Measurements from ENCODE around the gene OSBPL2.

Gene OSBPL2

GRCh38 chr20:62195075-62195405 lies 43.3 kb upstream of the OSBPL2 start:
- Mint-ChIP-seq H3K27ac (no peak overlapping the region), H3K4me3 (no peak overlapping the region), H3K9me3 (no peaks in the 10 kb centered on the region), H3K4me1 (no peaks in the 10 kb centered on the region), H3K36me3 (ENCODE audit: low read depth) (peaks cover 29% of the 10 kb centered on the region), H3K27me3 (ENCODE audit: low read depth) (no peaks in the 10 kb centered on the region)
- no peak for TF ChIP-seq CTCF (IDR thresholded peaks at IDR 0.05; ENCODE audit: unreplicated experiment in 3 of 3)

GRCh38 chr20:62195736-62196135 lies 42.6 kb upstream of the OSBPL2 start:
- no peak for TF ChIP-seq CTCF (IDR thresholded peaks at IDR 0.05; ENCODE audit: unreplicated experiment in 3 of 3)
- Mint-ChIP-seq H3K27me3 (ENCODE audit: low read depth) (no peaks in the 10 kb centered on the region), H3K4me1 (no peaks in the 10 kb centered on the region), H3K9me3 (no peaks in the 10 kb centered on the region), H3K4me3 (no peak overlapping the region), H3K36me3 (ENCODE audit: low read depth) (peaks cover 29% of the 10 kb centered on the region), H3K27ac (no peak overlapping the region)

- no peak overlapping the region for H3K4me3 Mint-ChIP-seq
- no peaks in the 10 kb centered on the region for H3K9me3 Mint-ChIP-seq
- TF ChIP-seq CTCF (IDR thresholded peaks at IDR 0.05; ENCODE audit: unreplicated experiment in 3 of 3) = no peak
- no peak overlapping the region for H3K27ac Mint-ChIP-seq
- H3K4me1 Mint-ChIP-seq = no peaks in the 10 kb centered on the region
- H3K36me3 Mint-ChIP-seq (ENCODE audit: low read depth) = peaks cover 30% of the 10 kb centered on the region
- H3K27me3 Mint-ChIP-seq (ENCODE audit: low read depth) = no peaks in the 10 kb centered on the region
Measured at GRCh38 chr20:62196286-62196685, 42.0 kb upstream of the OSBPL2 start.

GRCh38 chr20:62197311-62197710 lies 41.0 kb upstream of the OSBPL2 start:
- H3K27ac Mint-ChIP-seq = no peak overlapping the region
- no peaks in the 10 kb centered on the region for H3K9me3 Mint-ChIP-seq
- peaks cover 5% of the 10 kb centered on the region for H3K4me1 Mint-ChIP-seq
- TF ChIP-seq CTCF (IDR thresholded peaks at IDR 0.05; ENCODE audit: unreplicated experiment in 3 of 3) = no peak
- H3K4me3 Mint-ChIP-seq = no peak overlapping the region
- H3K27me3 Mint-ChIP-seq (ENCODE audit: low read depth) = no peaks in the 10 kb centered on the region
- H3K36me3 Mint-ChIP-seq (ENCODE audit: low read depth) = peaks cover 33% of the 10 kb centered on the region

- Mint-ChIP-seq H3K9me3 (no peaks in the 10 kb centered on the region), H3K4me3 (no peak overlapping the region), H3K4me1 (peaks cover 5% of the 10 kb centered on the region), H3K27me3 (ENCODE audit: low read depth) (no peaks in the 10 kb centered on the region), H3K36me3 (ENCODE audit: low read depth) (peaks cover 33% of the 10 kb centered on the region), H3K27ac (no peak overlapping the region)
- TF ChIP-seq CTCF (IDR thresholded peaks at IDR 0.05; ENCODE audit: unreplicated experiment in 3 of 3) = no peak
Measured at GRCh38 chr20:62197801-62198200, 40.5 kb upstream of the OSBPL2 start.

GRCh38 chr20:62198496-62198895 lies 39.8 kb upstream of the OSBPL2 start:
- Mint-ChIP-seq H3K4me3 (no peak overlapping the region), H3K9me3 (no peaks in the 10 kb centered on the region), H3K27me3 (ENCODE audit: low read depth) (no peaks in the 10 kb centered on the region), H3K4me1 (peaks cover 9% of the 10 kb centered on the region), H3K36me3 (ENCODE audit: low read depth) (peaks cover 39% of the 10 kb centered on the region), H3K27ac (no peak overlapping the region)
- no peak for TF ChIP-seq CTCF (IDR thresholded peaks at IDR 0.05; ENCODE audit: unreplicated experiment in 3 of 3)

Data from nephron (organoid).